Gastrocnemius medialis (tissue), 4 donors: ENCODE results near the gene MYO7A.

Experiments
- POLR2A ChIP-seq, 2 donors: fragments of 450-650 bp; IDR thresholded peaks; one replicate each; pipeline ENCODE4 v1.6.1; 2017; ENCODE audit warnings: antibody characterized with exemption in 2 of 2, mild to moderate bottlenecking in 2 of 2, moderate library complexity in 2 of 2
- TF ChIP-seq, protein P1 (sequence below), 5 experiments: fragments of 450-650 bp in 3 of 5; fragments of 200-600 bp in 2 of 5; sonication (generic) in 2 of 5; IDR thresholded peaks in 4 of 5; conservative IDR thresholded peaks in 1 of 5; 1 replicate in 4 of 5; 2 replicates in 1 of 5; pipeline ENCODE4 v1.5.1; 2016 to 2019; ENCODE audit warnings: antibody characterized with exemption in 5 of 5, mild to moderate bottlenecking in 3 of 5, moderate library complexity in 3 of 5

DNA sequence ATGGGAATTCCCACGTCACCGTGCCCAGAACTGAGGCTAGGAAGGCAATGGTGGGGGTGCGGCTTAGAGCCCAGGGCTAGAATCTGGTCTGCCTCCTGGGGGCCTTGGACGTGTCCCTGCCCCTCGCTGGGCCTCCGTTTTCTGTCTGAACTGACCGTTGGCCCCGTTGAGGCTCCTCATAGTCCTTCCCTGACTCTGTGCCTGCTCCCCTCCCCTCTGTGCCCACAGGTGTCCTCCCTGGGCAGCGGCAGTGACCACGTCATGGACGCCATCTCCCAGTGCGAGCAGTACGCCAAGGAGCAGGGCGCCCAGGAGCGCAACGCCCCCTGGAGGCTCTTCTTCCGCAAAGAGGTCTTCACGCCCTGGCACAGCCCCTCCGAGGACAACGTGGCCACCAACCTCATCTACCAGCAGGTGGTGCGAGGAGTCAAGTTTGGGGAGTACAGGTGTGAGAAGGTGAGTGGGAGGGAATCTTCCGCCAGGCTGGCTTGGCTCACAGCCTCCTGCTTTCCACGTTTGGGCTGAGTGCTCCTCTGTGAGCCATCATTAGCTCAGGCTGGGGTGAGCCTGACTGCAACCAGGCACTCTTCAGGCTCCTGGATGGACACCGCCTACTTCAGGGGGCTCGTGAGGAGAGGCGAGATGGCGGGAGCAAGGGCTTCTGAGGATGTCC is 63.9 kb downstream of the MYO7A start:
- TF ChIP-seq POLR2A (IDR thresholded peaks at IDR 0.05): no peak
- TF ChIP-seq, protein P1, sequence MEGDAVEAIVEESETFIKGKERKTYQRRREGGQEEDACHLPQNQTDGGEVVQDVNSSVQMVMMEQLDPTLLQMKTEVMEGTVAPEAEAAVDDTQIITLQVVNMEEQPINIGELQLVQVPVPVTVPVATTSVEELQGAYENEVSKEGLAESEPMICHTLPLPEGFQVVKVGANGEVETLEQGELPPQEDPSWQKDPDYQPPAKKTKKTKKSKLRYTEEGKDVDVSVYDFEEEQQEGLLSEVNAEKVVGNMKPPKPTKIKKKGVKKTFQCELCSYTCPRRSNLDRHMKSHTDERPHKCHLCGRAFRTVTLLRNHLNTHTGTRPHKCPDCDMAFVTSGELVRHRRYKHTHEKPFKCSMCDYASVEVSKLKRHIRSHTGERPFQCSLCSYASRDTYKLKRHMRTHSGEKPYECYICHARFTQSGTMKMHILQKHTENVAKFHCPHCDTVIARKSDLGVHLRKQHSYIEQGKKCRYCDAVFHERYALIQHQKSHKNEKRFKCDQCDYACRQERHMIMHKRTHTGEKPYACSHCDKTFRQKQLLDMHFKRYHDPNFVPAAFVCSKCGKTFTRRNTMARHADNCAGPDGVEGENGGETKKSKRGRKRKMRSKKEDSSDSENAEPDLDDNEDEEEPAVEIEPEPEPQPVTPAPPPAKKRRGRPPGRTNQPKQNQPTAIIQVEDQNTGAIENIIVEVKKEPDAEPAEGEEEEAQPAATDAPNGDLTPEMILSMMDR (IDR thresholded peaks at IDR 0.05 in 4 of 5, conservative IDR thresholded peaks at IDR 0.05 in 1 of 5): no peak
